Measurements from ENCODE around the gene RIC8B.

The RIC8B gene

GRCh38 chr12:106736051-106736957 is 38.2 kb upstream of the RIC8B start:
- TF ChIP-seq EZH2phosphoT487 (IDR thresholded peaks at IDR 0.05; ENCODE audit: borderline replicate concordance), result no peak
- TF ChIP-seq CTCF (conservative IDR thresholded peaks at IDR 0.05; ENCODE audit: low read length), result no peak
- Histone ChIP-seq H2AFZ (ENCODE audit: low read length) (no peak overlapping the region), H4K20me1 (ENCODE audit: insufficient read depth, low read length, poor library complexity, severe bottlenecking) (no peaks in the 10 kb centered on the region), H3K79me2 (ENCODE audit: insufficient read depth, low read length) (no peaks in the 10 kb centered on the region), H3K4me1 (ENCODE audit: insufficient read depth, low read length, poor library complexity, severe bottlenecking) (no peaks in the 10 kb centered on the region), H3K36me3 (ENCODE audit: insufficient read depth, low read length) (no peaks in the 10 kb centered on the region), H3K9me3 (ENCODE audit: insufficient read depth, low read depth, low read length) (no peaks in the 10 kb centered on the region), H3K9me2 (replicated peaks; ENCODE audit: low read depth, low read length) (no peaks in the 10 kb centered on the region), H3K9ac (ENCODE audit: low read depth, low read length, poor library complexity, severe bottlenecking) (no peak overlapping the region), H3K27me3 (ENCODE audit: insufficient read depth, low read length, poor library complexity, severe bottlenecking) (no peaks in the 10 kb centered on the region), H3K4me3 (ENCODE audit: low read length, poor library complexity, severe bottlenecking) (no peak overlapping the region), H3F3A (ENCODE audit: low read depth) (no peaks in the 10 kb centered on the region), H3K4me2 (ENCODE audit: low read depth, low read length, poor library complexity, severe bottlenecking) (no peak overlapping the region)

- no peak overlapping the region for H3K9ac ChIP-seq (ENCODE audit: low read depth, low read length, poor library complexity, severe bottlenecking)
- H3K4me3 ChIP-seq (ENCODE audit: low read length, poor library complexity, severe bottlenecking), result no peak overlapping the region
- H3K4me1 ChIP-seq (ENCODE audit: insufficient read depth, low read length, poor library complexity, severe bottlenecking), result no peaks in the 10 kb centered on the region
- no peak overlapping the region for H3K4me2 ChIP-seq (ENCODE audit: low read depth, low read length, poor library complexity, severe bottlenecking)
- no peaks in the 10 kb centered on the region for H3K36me3 ChIP-seq (ENCODE audit: insufficient read depth, low read length)
- H3K79me2 ChIP-seq (ENCODE audit: insufficient read depth, low read length), result no peaks in the 10 kb centered on the region
- TF ChIP-seq CTCF (conservative IDR thresholded peaks at IDR 0.05; ENCODE audit: low read length) (no peak), EZH2phosphoT487 (IDR thresholded peaks at IDR 0.05; ENCODE audit: borderline replicate concordance) (no peak)
- no peak overlapping the region for H2AFZ ChIP-seq (ENCODE audit: low read length)
- H3K9me2 ChIP-seq (replicated peaks; ENCODE audit: low read depth, low read length), result no peaks in the 10 kb centered on the region
- no peaks in the 10 kb centered on the region for H3F3A ChIP-seq (ENCODE audit: low read depth)
- H3K9me3 ChIP-seq (ENCODE audit: insufficient read depth, low read depth, low read length), result no peaks in the 10 kb centered on the region
- H4K20me1 ChIP-seq (ENCODE audit: insufficient read depth, low read length, poor library complexity, severe bottlenecking), result no peaks in the 10 kb centered on the region
- H3K27me3 ChIP-seq (ENCODE audit: insufficient read depth, low read length, poor library complexity, severe bottlenecking), result no peaks in the 10 kb centered on the region
Measured at GRCh38 chr12:106739318-106739717, 35.2 kb upstream of the RIC8B start.

GRCh38 chr12:106739815-106740530 is 34.5 kb upstream of the RIC8B start:
- no peaks in the 10 kb centered on the region for H4K20me1 ChIP-seq (ENCODE audit: insufficient read depth, low read length, poor library complexity, severe bottlenecking)
- no peaks in the 10 kb centered on the region for H3F3A ChIP-seq (ENCODE audit: low read depth)
- TF ChIP-seq CTCF (conservative IDR thresholded peaks at IDR 0.05; ENCODE audit: low read length) (no peak), EZH2phosphoT487 (IDR thresholded peaks at IDR 0.05; ENCODE audit: borderline replicate concordance) (no peak)
- no peak overlapping the region for H3K4me2 ChIP-seq (ENCODE audit: low read depth, low read length, poor library complexity, severe bottlenecking)
- no peaks in the 10 kb centered on the region for H3K9me3 ChIP-seq (ENCODE audit: insufficient read depth, low read depth, low read length)
- H3K4me3 ChIP-seq (ENCODE audit: low read length, poor library complexity, severe bottlenecking), result no peak overlapping the region
- H3K9ac ChIP-seq (ENCODE audit: low read depth, low read length, poor library complexity, severe bottlenecking), result no peak overlapping the region
- no peaks in the 10 kb centered on the region for H3K9me2 ChIP-seq (replicated peaks; ENCODE audit: low read depth, low read length)
- H3K27me3 ChIP-seq (ENCODE audit: insufficient read depth, low read length, poor library complexity, severe bottlenecking), result no peaks in the 10 kb centered on the region
- H2AFZ ChIP-seq (ENCODE audit: low read length), result no peak overlapping the region
- H3K4me1 ChIP-seq (ENCODE audit: insufficient read depth, low read length, poor library complexity, severe bottlenecking), result no peaks in the 10 kb centered on the region
- H3K36me3 ChIP-seq (ENCODE audit: insufficient read depth, low read length), result no peaks in the 10 kb centered on the region
- no peaks in the 10 kb centered on the region for H3K79me2 ChIP-seq (ENCODE audit: insufficient read depth, low read length)
